PFSK-1 (cell line): ENCODE results near the gene ZSCAN22.

Experiments used
- POLR2AphosphoS5 ChIP-seq: IDR thresholded peaks from 2 replicates; pipeline ENCODE4 v1.6.1; 2012; ENCODE audit warnings: low read depth, mild to moderate bottlenecking, control low read depth, low read length, moderate library complexity
- SIN3A ChIP-seq: IDR thresholded peaks from 2 replicates; pipeline ENCODE4 v1.6.1; 2012; ENCODE audit warnings: mild to moderate bottlenecking, low read length, moderate library complexity, borderline replicate concordance; ENCODE audit not compliant: insufficient read depth
- TAF1 ChIP-seq: IDR thresholded peaks from 2 replicates; pipeline ENCODE4 v1.6.1; 2012; ENCODE audit warnings: low read length, control low read depth, borderline replicate concordance; ENCODE audit not compliant: insufficient read depth
- TF ChIP-seq, protein P1 (sequence below), 2 experiments: IDR thresholded peaks; 2 replicates each; pipeline versions ENCODE4 v1.6.1 to v1.8.0; 2011 to 2012; ENCODE audit warnings: low read depth in 2 of 2, low read length in 2 of 2, control low read depth in 1 of 2, inconsistent platforms in 1 of 2, mild to moderate bottlenecking in 1 of 2, moderate library complexity in 1 of 2; ENCODE audit not compliant: insufficient read depth in 1 of 2

DNA sequence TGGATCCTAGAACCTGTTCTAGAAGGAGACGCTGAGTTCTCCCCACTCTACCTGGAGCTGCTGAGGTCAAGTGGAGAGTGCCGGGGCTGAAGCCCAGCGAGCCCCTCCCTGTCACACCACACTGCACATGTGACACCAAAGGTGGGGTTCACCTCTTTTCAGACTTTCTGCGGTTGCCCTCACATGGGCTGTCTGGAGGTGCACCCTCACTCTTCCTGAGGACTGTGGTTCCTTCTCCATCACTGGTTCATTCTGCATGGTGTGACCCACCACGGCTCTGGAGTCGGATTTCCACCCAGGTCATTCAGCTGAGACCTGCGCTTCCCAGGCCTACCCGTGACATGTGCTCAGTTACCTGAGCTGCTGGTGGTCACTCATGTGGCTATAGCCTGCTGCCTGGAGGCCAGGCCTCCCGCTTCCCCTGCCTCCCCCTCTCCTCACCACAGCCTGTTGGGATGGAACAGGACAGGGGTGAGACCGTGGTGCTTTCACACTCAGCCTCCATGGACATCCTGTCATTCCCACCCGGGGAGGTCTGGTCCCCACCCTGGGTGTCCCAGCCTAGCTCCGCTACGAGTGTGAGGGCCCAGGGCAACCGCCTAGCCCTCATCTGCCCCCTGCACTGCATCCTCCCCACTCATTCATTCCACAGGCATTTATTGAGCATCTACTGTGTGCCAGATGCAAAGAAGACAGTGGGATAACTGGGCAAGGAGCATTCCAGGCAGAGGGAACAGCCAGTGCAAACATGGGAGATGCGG lies 27.1 kb downstream of the ZSCAN22 start:
- TF ChIP-seq, protein P1, sequence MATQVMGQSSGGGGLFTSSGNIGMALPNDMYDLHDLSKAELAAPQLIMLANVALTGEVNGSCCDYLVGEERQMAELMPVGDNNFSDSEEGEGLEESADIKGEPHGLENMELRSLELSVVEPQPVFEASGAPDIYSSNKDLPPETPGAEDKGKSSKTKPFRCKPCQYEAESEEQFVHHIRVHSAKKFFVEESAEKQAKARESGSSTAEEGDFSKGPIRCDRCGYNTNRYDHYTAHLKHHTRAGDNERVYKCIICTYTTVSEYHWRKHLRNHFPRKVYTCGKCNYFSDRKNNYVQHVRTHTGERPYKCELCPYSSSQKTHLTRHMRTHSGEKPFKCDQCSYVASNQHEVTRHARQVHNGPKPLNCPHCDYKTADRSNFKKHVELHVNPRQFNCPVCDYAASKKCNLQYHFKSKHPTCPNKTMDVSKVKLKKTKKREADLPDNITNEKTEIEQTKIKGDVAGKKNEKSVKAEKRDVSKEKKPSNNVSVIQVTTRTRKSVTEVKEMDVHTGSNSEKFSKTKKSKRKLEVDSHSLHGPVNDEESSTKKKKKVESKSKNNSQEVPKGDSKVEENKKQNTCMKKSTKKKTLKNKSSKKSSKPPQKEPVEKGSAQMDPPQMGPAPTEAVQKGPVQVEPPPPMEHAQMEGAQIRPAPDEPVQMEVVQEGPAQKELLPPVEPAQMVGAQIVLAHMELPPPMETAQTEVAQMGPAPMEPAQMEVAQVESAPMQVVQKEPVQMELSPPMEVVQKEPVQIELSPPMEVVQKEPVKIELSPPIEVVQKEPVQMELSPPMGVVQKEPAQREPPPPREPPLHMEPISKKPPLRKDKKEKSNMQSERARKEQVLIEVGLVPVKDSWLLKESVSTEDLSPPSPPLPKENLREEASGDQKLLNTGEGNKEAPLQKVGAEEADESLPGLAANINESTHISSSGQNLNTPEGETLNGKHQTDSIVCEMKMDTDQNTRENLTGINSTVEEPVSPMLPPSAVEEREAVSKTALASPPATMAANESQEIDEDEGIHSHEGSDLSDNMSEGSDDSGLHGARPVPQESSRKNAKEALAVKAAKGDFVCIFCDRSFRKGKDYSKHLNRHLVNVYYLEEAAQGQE (IDR thresholded peaks at IDR 0.05; ENCODE audit: insufficient read depth in 1 of 2, low read depth in 2 of 2, low read length in 2 of 2), result no peak
- TF ChIP-seq SIN3A (no peak), TAF1 (no peak), POLR2AphosphoS5 (no peak)
